COR-L47 (cell line): ENCODE data around the gene DAGLA.

Experiments used
- DNase-seq: peaks from one replicate; lab custom pipeline; 2025; lab: John Stamatoyannopoulos, UW

The DAGLA gene

GRCh38 chr11:61780581-61781162 is 100.5 kb downstream of the DAGLA start:
- no peak for DNase-seq

GRCh38 chr11:61781585-61781984 is 101.4 kb downstream of the DAGLA start:
- no peak for DNase-seq

GRCh38 chr11:61782299-61782698 is 102.1 kb downstream of the DAGLA start:
- no peak for DNase-seq

- DNase-seq = no peak
Measured at GRCh38 chr11:61782841-61783240, 102.7 kb downstream of the DAGLA start.

GRCh38 chr11:61783717-61784505 is 103.7 kb downstream of the DAGLA start:
- no peak for DNase-seq

- no peak for DNase-seq
Measured at GRCh38 chr11:61784506-61784805, 104.3 kb downstream of the DAGLA start.

- no peak for DNase-seq
Measured at GRCh38 chr11:61785837-61786402, 105.7 kb downstream of the DAGLA start.

- DNase-seq = no peak
Measured at GRCh38 chr11:61787928-61788491, 107.8 kb downstream of the DAGLA start.

GRCh38 chr11:61791737-61792309 is 111.6 kb downstream of the DAGLA start:
- DNase-seq = peak; percentile 85

- DNase-seq = peak; percentile 91
Measured at GRCh38 chr11:61792310-61793082, 112.3 kb downstream of the DAGLA start, which contains the start of the genes FEN1 and TMEM258. Gene FEN1 (plus strand): TSS chr11:61792911. CDS start chr11:61795362, 2,451 bp downstream. Gene TMEM258 (minus strand): TSS chr11:61792599. CDS start chr11:61792558, 41 bp downstream.

- DNase-seq = no peak
Measured at GRCh38 chr11:61793083-61793828, 113.1 kb downstream of the DAGLA start.

GRCh38 chr11:61793829-61794204 is 113.6 kb downstream of the DAGLA start:
- no peak for DNase-seq

GRCh38 chr11:61794579-61794978 is 114.4 kb downstream of the DAGLA start:
- DNase-seq = no peak

- no peak for DNase-seq
Measured at GRCh38 chr11:61795459-61795858, 115.3 kb downstream of the DAGLA start.

GRCh38 chr11:61795876-61796526 is 115.8 kb downstream of the DAGLA start:
- no peak for DNase-seq
